HG03520 (cell line): ENCODE measurements around the gene WFDC13.
"Not testable (repeated sequence)": the region's sequence is repeated elsewhere in the genome, so short reads cannot be mapped to it uniquely, and the experiment has no call there.

Experiments used
- ATAC-seq: cut with Tn5 transposase; IDR thresholded peaks from one replicate; pipeline ENCODE4 v1.9.1; 2021; ENCODE audit warnings: mild to moderate bottlenecking, moderate library complexity; ENCODE audit not compliant: unreplicated experiment

Gene WFDC13

GRCh38 chr20:45701873-45702272 lies at the start of gene WFDC13:
TSS of gene WFDC13 (plus strand) at chr20:45702038. CDS start at chr20:45702124, 86 bp downstream.
- no peak for ATAC-seq

GRCh38 chr20:45657038-45657437 lies 44.8 kb upstream of the WFDC13 start:
- not testable (repeated sequence) for ATAC-seq

GRCh38 chr20:45670139-45670538 lies 31.7 kb upstream of the WFDC13 start, which contains the start of gene WFDC11:
TSS of gene WFDC11 (minus strand) at chr20:45670239. CDS start at chr20:45650600, 19,639 bp downstream.
- no peak for ATAC-seq

- ATAC-seq: no peak
These were observed 29.1 kb upstream of the WFDC13 start for GRCh38 chr20:45672765-45673164.

- ATAC-seq: no peak
These were observed 22.2 kb upstream of the WFDC13 start for GRCh38 chr20:45679650-45680049.

GRCh38 chr20:45685896-45686295 lies 15.9 kb upstream of the WFDC13 start:
- ATAC-seq: no peak

GRCh38 chr20:45693346-45693745 lies 8.5 kb upstream of the WFDC13 start:
- not testable (repeated sequence) for ATAC-seq

GRCh38 chr20:45695496-45695895 lies 6.3 kb upstream of the WFDC13 start:
- no peak for ATAC-seq

- no peak for ATAC-seq
These were observed 734 bp upstream of the WFDC13 start for GRCh38 chr20:45701104-45701503.

- ATAC-seq: no peak
These were observed 3.3 kb downstream of the WFDC13 start, which contains the start of gene WFDC10B for GRCh38 chr20:45704969-45705637. TSS of gene WFDC10B (minus strand) at chr20:45705019. CDS start at chr20:45685992, 19,027 bp downstream.

GRCh38 chr20:45716141-45716688 lies 14.4 kb downstream of the WFDC13 start:
- not testable (repeated sequence) for ATAC-seq

GRCh38 chr20:45722047-45722446 lies 20.2 kb downstream of the WFDC13 start, which contains the start of gene SPINT4:
TSS of gene SPINT4 (plus strand) at chr20:45722347. CDS start at chr20:45722368, 21 bp downstream.
- ATAC-seq: no peak

- no peak for ATAC-seq
These were observed 23.3 kb downstream of the WFDC13 start for GRCh38 chr20:45725134-45725533.

GRCh38 chr20:45727044-45727443 lies 25.2 kb downstream of the WFDC13 start:
- no peak for ATAC-seq

GRCh38 chr20:45732199-45732598 lies 30.4 kb downstream of the WFDC13 start:
- no peak for ATAC-seq

GRCh38 chr20:45735552-45735951 lies 33.7 kb downstream of the WFDC13 start:
- no peak for ATAC-seq

- ATAC-seq: no peak
These were observed 34.1 kb downstream of the WFDC13 start for GRCh38 chr20:45735988-45736387.

- ATAC-seq: no peak
These were observed 40.8 kb downstream of the WFDC13 start for GRCh38 chr20:45742596-45742995.

- no peak for ATAC-seq
These were observed 43.2 kb downstream of the WFDC13 start for GRCh38 chr20:45745015-45745414.

GRCh38 chr20:45751721-45752120 lies 49.9 kb downstream of the WFDC13 start:
- no peak for ATAC-seq

- no peak for ATAC-seq
These were observed 50.9 kb downstream of the WFDC13 start for GRCh38 chr20:45752746-45753145.

- no peak for ATAC-seq
These were observed 56.3 kb downstream of the WFDC13 start for GRCh38 chr20:45758096-45758495.
